GM23248 (cell line): ENCODE measurements around the gene RFWD3.

ENCODE experiments used
- EZH2 ChIP-seq: fragments of 200-600 bp; sonication (generic); IDR thresholded peaks from 2 replicates; pipeline ENCODE4 v1.6.1; 2018; ENCODE audit warnings: antibody characterized with exemption, mild to moderate bottlenecking; ENCODE audit not compliant: insufficient read depth, poor library complexity, severe bottlenecking
- EZH2phosphoT487 ChIP-seq: fragments of 200-600 bp; sonication (generic); IDR thresholded peaks from 2 replicates; pipeline ENCODE4 v1.6.1; 2018; ENCODE audit warnings: antibody characterized with exemption, moderate library complexity, mild to moderate bottlenecking, low read depth; ENCODE audit not compliant: insufficient read depth

DNA sequence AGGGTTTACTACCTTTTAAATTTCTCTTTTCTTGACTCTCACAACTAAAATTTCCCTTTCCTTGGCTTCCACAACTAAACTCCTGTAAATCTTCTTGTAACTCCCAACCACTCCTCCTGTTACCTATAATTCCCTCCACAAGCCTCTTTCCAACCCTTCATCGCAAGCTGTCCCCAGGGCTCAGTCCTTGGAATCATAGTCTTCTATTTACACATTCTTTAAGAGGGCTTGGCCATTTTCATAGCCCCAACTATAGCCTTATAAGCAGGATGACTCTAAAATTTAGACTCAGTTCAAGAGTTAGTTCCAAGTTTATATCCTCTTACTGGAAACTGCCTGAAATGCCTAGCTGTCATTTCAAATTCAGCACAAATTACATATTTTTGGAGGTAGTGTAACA lies 83.7 kb downstream of the RFWD3 start:
- TF ChIP-seq EZH2 (no peak), EZH2phosphoT487 (no peak)
